HUES48 (cell line): ENCODE results near the gene SLC6A4.

Experiments
- H3K27ac ChIP-seq: one replicate; pipeline ENCODE4 v1.7.0; 2013; ENCODE audit warnings: low read depth, low read length, inconsistent platforms
- H3K27me3 ChIP-seq: 2 replicates; pipeline ENCODE4 v1.6.1; 2013; ENCODE audit warnings: mild to moderate bottlenecking, low read length; ENCODE audit not compliant: control insufficient read depth, insufficient read depth
- H3K36me3 ChIP-seq: 2 replicates; pipeline ENCODE4 v1.6.1; 2013; ENCODE audit warnings: low read length; ENCODE audit not compliant: control insufficient read depth, insufficient read depth
- H3K4me1 ChIP-seq: 2 replicates; pipeline ENCODE4 v1.6.1; 2013; ENCODE audit warnings: mild to moderate bottlenecking, low read length; ENCODE audit not compliant: control insufficient read depth, insufficient read depth
- H3K4me3 ChIP-seq: 2 replicates; pipeline ENCODE4 v1.5.1; 2013; ENCODE audit warnings: mild to moderate bottlenecking, low read depth, low read length
- H3K9ac ChIP-seq: 2 replicates; pipeline ENCODE4 v1.6.1; 2013; ENCODE audit warnings: mild to moderate bottlenecking, low read depth, low read length, moderate library complexity
- H3K9me3 ChIP-seq: 2 replicates; pipeline ENCODE4 v1.6.1; 2013; ENCODE audit warnings: low read length; ENCODE audit not compliant: control insufficient read depth, insufficient read depth

Gene SLC6A4

DNA sequence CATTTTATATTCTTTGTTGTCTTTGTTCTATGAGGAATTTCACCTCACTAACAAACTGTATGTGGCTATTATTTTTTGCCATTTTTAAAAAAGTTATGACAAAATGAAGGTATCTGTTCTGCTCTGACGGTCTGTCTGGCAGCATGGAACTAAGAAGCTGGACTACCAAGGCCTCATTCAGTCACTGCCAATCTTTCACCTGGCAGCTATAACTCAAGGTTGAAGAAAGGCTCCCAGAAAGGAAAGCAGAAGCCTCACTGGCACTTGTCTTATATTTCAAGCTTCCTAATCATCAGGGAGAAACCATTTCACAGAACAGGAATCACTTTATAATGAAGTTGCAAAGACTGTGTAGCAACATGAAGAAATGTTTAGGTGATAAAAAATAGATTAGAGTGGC lies 18.7 kb upstream of the SLC6A4 start:
- H3K4me1 ChIP-seq = no peaks in the 10 kb centered on the region
- H3K4me3 ChIP-seq = no peak overlapping the region
- H3K9me3 ChIP-seq = no peaks in the 10 kb centered on the region
- H3K9ac ChIP-seq = no peak overlapping the region
- H3K27ac ChIP-seq = no peak overlapping the region
- no peaks in the 10 kb centered on the region for H3K27me3 ChIP-seq
- peaks cover 48% of the 10 kb centered on the region for H3K36me3 ChIP-seq

DNA sequence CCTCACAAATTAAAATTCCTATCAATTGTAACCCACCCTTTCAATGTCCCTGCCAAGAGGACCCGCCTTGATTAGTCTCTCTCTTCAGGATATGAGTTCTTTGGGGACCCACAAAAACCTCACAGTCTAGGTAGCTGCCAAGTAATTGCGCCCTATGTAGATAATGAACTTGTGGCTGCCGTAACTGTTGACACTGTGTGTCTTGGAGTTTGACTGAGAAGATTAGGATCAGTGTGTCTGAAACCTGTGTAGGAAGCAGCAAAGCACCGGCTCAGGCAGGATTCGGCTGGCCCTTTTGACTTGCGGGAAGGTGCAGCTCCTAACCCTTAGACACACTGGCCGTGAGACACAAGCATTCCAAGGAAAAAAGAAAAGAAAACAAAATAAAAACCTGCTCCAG lies 17.8 kb upstream of the SLC6A4 start:
- Histone ChIP-seq H3K27ac (no peak overlapping the region), H3K4me3 (no peak overlapping the region), H3K4me1 (no peaks in the 10 kb centered on the region), H3K27me3 (no peaks in the 10 kb centered on the region), H3K9ac (no peak overlapping the region), H3K9me3 (no peaks in the 10 kb centered on the region), H3K36me3 (peaks cover 49% of the 10 kb centered on the region)

- Histone ChIP-seq H3K27ac (no peak overlapping the region), H3K4me3 (no peak overlapping the region), H3K27me3 (no peaks in the 10 kb centered on the region), H3K9ac (no peak overlapping the region), H3K4me1 (no peaks in the 10 kb centered on the region), H3K9me3 (no peaks in the 10 kb centered on the region), H3K36me3 (peaks cover 50% of the 10 kb centered on the region)
Measured at GRCh38 chr17:30251931-30252330, 16.4 kb upstream of the SLC6A4 start.

DNA sequence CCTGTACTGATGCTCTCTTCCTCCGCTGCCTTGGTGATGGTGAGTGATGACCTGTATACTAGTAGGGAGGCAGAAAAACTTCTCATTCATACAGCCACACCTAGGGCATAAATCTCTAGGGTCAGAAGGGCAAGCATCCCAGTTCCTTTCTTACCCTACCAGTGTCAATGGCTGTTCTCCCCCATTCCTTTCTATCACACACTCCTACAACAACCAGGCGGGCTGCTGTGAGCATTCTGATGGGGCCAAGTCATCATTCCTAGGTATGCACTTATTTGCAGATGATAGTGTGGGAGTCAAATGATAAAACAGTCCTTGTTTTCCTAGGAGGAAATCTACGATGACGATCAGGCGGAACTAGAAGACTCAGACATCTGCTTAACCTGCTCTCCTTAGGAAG lies 14.0 kb upstream of the SLC6A4 start:
- Histone ChIP-seq H3K27ac (no peak overlapping the region), H3K36me3 (peaks cover 49% of the 10 kb centered on the region), H3K27me3 (no peaks in the 10 kb centered on the region), H3K9ac (no peak overlapping the region), H3K4me3 (no peak overlapping the region), H3K4me1 (no peaks in the 10 kb centered on the region), H3K9me3 (no peaks in the 10 kb centered on the region)

DNA sequence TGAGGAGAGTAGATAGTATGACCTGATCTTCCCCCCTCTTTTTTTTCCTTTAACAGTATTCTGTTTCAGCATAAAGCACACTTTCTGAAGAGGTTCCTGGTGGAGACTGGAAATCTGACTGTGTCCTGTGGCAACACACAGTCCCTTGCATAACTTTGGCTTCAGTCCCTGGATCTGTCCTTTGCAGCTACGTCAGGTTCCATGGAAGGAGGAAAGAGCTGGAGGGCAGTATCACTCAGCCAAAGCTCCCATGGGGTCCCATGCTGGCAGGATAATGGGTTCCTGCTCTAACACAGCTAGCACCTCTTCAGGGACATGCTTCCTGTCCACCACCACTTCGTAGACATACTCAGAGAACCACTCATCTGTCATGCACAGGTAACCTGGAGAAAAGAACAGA lies 13.3 kb upstream of the SLC6A4 start:
- H3K36me3 ChIP-seq = peaks cover 49% of the 10 kb centered on the region

GRCh38 chr17:30246460-30246859 lies 11.0 kb upstream of the SLC6A4 start:
- H3K4me1 ChIP-seq = no peaks in the 10 kb centered on the region
- H3K36me3 ChIP-seq = peaks cover 37% of the 10 kb centered on the region
- no peak overlapping the region for H3K27ac ChIP-seq
- no peak overlapping the region for H3K9ac ChIP-seq
- H3K4me3 ChIP-seq = no peak overlapping the region
- H3K9me3 ChIP-seq = no peaks in the 10 kb centered on the region
- no peaks in the 10 kb centered on the region for H3K27me3 ChIP-seq

More for the DNA sequence above, 13.3 kb upstream of the SLC6A4 start:
- no peaks in the 10 kb centered on the region for H3K4me1 ChIP-seq
- no peak overlapping the region for H3K4me3 ChIP-seq
- H3K9me3 ChIP-seq = no peaks in the 10 kb centered on the region
- H3K27me3 ChIP-seq = no peaks in the 10 kb centered on the region
- H3K27ac ChIP-seq = no peak overlapping the region
- no peak overlapping the region for H3K9ac ChIP-seq

- H3K4me3 ChIP-seq = no peak overlapping the region
- 0 out of 2 replicates have a peak, but pooled peaks cover 2% of the 10 kb centered on the region for H3K27me3 ChIP-seq
- H3K9ac ChIP-seq = no peak overlapping the region
- no peaks in the 10 kb centered on the region for H3K9me3 ChIP-seq
- no peaks in the 10 kb centered on the region for H3K4me1 ChIP-seq
- no peak overlapping the region for H3K27ac ChIP-seq
- H3K36me3 ChIP-seq = peaks cover 33% of the 10 kb centered on the region
Measured at GRCh38 chr17:30244853-30245385, 9.4 kb upstream of the SLC6A4 start.

DNA sequence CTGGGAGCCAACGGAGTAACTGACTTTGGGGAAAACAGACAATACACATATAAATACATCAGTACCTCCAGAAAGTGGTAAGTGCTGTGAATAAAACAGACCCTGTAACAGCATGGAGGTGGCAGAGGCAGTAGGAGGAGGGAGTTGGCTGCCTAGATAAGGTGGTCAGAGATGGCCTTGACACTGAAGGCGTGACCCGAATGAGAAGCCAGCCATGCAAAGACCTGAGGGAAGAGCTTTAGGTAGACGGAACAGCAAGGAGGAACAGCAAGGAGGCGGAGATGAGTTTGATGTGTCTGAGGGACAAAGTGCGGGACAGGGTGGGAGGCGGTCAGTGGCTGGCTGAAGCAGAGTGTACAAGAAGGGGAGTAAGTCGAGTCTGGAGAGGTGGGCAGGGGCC lies 8.1 kb upstream of the SLC6A4 start:
- peaks cover 14% of the 10 kb centered on the region for H3K27me3 ChIP-seq
- no peak overlapping the region for H3K27ac ChIP-seq
- H3K4me3 ChIP-seq = no peak overlapping the region
- H3K9ac ChIP-seq = no peak overlapping the region
- H3K36me3 ChIP-seq = peaks cover 23% of the 10 kb centered on the region
- no peaks in the 10 kb centered on the region; the same call in 1 of the 2 replicates for H3K4me1 ChIP-seq
- no peaks in the 10 kb centered on the region for H3K9me3 ChIP-seq

DNA sequence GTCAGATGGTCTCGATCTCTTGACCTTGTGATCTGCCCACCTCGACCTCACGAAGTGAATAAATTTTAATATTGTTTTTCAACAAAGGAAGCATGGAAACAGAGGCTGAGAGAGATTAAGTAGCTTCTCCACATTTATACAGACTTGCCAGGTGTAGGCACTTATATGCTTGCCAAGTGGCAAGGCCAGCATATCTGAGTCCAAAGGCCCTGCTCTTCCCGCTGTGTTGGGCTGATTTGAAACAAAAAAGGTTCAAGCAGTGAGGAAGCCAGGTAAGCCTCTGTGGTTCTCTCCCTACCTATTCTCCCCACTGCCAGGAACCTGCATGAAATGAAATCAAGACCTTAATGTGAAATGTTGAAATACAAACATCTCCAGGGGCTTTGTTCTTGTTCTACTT lies 7.5 kb upstream of the SLC6A4 start:
- Histone ChIP-seq H3K9me3 (no peaks in the 10 kb centered on the region), H3K36me3 (peaks cover 17% of the 10 kb centered on the region), H3K27me3 (peaks cover 20% of the 10 kb centered on the region), H3K27ac (no peak overlapping the region), H3K4me3 (no peak overlapping the region), H3K9ac (no peak overlapping the region), H3K4me1 (peaks cover 3% of the 10 kb centered on the region; the same call in 1 of the 2 replicates)

DNA sequence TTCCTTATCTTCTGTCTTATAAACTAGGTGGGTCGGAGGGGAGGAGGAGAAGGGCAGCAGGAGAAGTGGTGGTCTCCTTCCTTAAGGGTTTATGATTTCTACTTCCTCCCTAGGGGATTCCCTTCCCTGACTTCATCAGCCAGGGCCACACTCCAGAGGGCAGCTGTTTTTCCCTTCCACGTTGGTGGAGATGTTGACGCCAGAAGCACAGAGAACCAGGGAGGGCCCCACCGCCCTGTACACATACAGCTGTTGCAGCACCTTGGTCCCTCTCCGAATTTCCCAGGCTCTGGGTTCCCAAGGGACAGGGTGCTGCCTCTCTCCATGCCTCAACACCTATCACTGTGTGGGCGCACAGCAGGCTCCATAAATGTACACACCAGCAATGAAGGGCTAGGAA lies 5.6 kb upstream of the SLC6A4 start:
- peaks cover 10% of the 10 kb centered on the region for H3K4me1 ChIP-seq
- H3K4me3 ChIP-seq = no peak overlapping the region
- H3K9me3 ChIP-seq = no peaks in the 10 kb centered on the region
- H3K27ac ChIP-seq = no peak overlapping the region
- H3K9ac ChIP-seq = no peak overlapping the region
- H3K36me3 ChIP-seq = no peaks in the 10 kb centered on the region
- peaks cover 37% of the 10 kb centered on the region for H3K27me3 ChIP-seq

DNA sequence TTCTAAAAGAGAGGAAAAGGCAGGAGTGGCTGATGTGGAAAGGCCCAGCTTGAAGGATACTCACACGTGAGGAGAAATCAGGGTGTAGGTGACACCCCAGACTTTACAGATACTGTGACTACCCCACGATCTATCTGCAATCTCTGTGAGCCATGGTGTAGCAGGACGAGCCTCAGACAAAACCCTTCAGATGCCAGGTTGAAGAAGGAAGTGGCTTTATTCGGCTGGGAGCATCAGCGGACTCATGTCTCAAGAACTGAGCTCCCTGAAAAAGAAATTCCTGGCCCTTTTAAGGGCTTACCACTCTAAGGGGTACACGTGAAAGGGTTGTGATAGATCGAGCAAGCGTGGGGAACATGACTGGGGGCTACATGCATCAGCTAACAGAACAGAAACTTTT lies 4.7 kb upstream of the SLC6A4 start:
- Histone ChIP-seq H3K9me3 (no peaks in the 10 kb centered on the region), H3K9ac (no peak overlapping the region), H3K4me3 (no peak overlapping the region), H3K27ac (no peak overlapping the region), H3K27me3 (peaks cover 46% of the 10 kb centered on the region), H3K36me3 (no peaks in the 10 kb centered on the region), H3K4me1 (peaks cover 10% of the 10 kb centered on the region)

DNA sequence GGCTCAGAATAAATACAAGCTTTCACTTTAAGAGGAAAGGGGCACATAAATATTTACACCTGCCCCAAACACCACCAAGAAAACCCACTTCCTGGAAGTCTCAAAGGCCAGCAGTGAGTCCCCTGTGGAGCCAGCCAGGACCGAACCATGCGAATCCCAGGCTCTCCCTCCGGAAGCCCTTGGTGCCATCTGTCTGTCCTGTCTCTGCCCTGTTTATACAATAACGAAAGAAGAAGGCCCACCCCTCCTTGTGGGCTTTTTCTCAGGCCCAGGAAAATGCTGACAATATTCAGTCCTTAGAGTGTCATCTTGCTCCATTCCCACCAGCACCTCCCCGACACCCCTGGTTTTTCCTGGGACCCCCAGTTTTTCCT lies 3.6 kb upstream of the SLC6A4 start:
- peaks cover 57% of the 10 kb centered on the region for H3K27me3 ChIP-seq

More for the DNA sequence above, 3.6 kb upstream of the SLC6A4 start:
- H3K27ac ChIP-seq = no peak overlapping the region
- H3K36me3 ChIP-seq = no peaks in the 10 kb centered on the region
- no peaks in the 10 kb centered on the region for H3K9me3 ChIP-seq
- no peak overlapping the region for H3K9ac ChIP-seq
- H3K4me3 ChIP-seq = peak overlapping the region; percentile 54; the same call in 1 of the 2 replicates
- H3K4me1 ChIP-seq = peaks cover 10% of the 10 kb centered on the region
